HT1080 (cell line): ENCODE measurements around the gene F2R. TPM values are rescaled to one million over a fixed set of nuclear protein-coding genes. Genes with fewer than 3 reads are reported as not detected.
A peak's percentile ranks its signal among the peaks of the same experiment; 100 is the strongest.
"Not testable (repeated sequence)": the region's sequence is repeated elsewhere in the genome, so short reads cannot be mapped to it uniquely, and the experiment has no call there.

Experiments used
- DNase-seq: peaks from one replicate; pipeline ENCODE4 v3.0.0-alpha.2; 2015; ENCODE audit warnings: low read depth
- polyA plus RNA-seq, 2 experiments: library from polyadenylated mRNA; depleted of rRNA; stranded (reverse); fragments of >200 nt; gene quantifications; 2 replicates each; pipeline ENCODE4 v1.2.3, GENCODE V29; 2015
- total RNA-seq: library from RNA; depleted of rRNA; stranded (reverse); fragments of >200 nt; shearing (Covaris generic); gene quantifications from 2 replicates; pipeline ENCODE4 v1.2.3, GENCODE V29; 2014; rRNA removed

F2R gene
- total RNA-seq = 13.2 and 18.6 TPM in 2 replicates
- polyA plus RNA-seq (2015; cell fraction: cytosol; rRNA removed) = 18.7 and 26.2 TPM in 2 replicates
- polyA plus RNA-seq (2015; cell fraction: nucleus; rRNA removed) = 22.1 and 23.9 TPM in 2 replicates

DNA sequence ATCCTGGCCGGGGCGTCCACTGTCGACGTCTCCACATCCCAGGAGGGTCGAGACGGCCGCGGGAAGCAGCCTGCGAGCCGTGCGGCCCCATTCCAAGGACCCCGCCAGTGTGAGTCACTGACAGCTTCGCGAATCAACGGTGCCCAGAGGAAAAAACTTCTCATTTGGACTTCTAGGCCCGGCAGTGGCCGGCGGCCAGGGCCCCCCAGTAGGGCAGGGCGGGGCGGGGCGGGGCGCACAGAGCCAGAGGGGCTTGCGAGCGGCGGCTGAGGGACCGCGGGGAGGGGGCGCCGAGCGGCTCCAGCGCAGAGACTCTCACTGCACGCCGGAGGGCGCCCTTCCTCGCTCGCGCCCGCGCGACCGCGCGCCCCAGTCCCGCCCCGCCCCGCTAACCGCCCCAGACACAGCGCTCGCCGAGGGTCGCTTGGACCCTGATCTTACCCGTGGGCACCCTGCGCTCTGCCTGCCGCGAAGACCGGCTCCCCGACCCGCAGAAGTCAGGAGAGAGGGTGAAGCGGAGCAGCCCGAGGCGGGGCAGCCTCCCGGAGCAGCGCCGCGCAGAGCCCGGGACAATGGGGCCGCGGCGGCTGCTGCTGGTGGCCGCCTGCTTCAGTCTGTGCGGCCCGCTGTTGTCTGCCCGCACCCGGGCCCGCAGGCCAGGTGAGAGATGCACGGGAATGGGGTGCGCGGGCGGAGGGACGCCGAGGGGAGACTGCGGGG, at the start of gene F2R:
Gene F2R, plus strand, starts transcription at position 391 of the 720 bp plus-strand sequence. Its CDS starts 182 bp downstream, at position 573.
- peak; percentile 37 for DNase-seq

DNA sequence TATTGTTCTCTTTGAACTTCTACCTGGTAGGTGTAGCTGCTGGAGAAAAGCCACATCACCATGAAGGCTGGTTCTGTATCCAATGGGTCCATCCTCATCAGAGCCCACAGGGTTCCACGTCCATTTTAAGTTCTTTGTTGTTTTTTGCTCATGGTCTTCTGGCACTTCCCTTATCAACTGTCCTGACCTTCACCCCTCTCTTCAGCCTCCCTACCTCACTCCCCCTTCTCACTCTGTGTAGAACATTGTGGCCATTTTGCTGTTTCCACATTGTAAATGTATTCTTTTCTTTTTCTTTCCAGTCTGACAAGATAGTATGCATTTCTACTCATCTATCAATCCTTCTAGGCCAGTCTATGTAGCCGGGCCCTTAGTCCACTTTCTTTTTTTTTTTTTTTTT, 48.4 kb upstream of the F2R start:
- no peak for DNase-seq

DNA sequence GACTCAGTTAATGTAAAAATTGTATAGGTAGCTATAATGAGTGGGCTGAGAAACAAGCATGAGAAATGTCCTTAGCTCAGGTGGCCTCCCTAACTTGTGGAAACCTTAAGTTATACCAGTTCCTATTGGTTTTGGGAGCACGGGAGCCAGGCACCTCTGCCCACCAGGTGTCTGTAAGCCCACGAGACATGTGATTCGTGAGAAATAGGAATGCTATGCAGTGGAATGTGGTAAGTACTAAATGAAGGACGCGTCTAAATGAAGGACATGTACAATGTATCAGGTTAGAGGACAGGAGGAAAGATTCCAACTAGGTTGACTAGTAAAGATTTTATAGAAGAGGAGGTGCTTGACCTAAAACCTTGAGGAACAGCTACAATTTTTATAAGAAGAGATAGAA, 46.7 kb upstream of the F2R start:
- no peak for DNase-seq

DNA sequence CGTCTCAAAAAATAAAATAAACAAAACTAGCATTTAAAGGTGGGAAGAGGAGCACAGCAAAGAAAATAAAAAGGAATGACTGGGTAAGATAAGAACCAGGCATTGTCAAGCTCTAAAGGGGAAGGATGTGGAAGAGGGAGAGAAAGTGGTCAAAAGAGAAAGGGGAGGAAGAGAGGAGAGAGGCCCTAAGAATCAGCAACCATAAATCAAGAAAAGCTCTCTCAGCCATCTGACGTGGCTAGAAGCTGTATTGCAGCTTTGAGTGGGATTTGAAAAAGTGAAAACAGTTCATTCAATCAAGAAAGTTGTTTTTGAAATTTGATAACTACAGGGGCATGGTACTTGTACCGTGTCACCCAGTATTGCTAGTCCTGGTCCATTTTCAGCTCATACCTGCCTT, 45.4 kb upstream of the F2R start:
- no peak for DNase-seq

DNA sequence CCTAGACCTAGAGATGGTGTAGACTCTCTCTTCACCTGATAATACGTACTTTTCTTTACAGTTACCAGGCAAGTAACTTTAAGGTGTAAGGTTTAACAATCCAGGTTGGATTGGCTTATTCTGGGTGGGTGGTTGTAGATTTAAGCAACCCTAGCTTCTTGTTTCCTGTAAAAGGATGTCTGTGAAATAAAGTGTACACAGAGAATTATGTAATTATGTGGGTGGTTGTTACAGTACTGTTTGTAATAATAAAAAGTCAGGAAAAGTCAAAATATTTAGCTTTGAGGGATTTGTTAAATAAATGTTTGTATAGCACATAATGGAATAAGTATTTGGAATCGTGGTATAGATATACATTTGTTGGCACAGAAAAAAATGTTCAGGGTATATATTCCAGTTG, 43.7 kb upstream of the F2R start:
- no peak for DNase-seq

DNA sequence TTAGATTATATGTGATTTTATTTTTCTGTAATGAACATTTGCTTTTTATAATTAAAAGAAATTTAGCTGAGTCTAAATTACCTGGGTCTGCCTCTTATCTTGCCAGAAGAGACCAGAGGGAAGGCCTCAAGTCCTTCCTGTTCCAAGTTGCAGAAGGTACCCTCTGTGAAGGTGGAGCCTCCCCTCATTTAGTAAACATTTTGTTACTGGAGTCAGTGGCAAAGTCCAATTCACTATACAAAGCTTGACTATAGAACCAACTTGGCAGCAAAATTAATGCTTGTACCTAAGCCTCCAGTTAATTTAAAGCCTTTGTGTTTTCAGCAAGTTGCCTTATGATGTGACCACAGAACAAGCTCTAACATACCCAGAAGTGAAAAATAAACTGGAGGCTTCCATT, 42.8 kb upstream of the F2R start:
- no peak for DNase-seq

DNA sequence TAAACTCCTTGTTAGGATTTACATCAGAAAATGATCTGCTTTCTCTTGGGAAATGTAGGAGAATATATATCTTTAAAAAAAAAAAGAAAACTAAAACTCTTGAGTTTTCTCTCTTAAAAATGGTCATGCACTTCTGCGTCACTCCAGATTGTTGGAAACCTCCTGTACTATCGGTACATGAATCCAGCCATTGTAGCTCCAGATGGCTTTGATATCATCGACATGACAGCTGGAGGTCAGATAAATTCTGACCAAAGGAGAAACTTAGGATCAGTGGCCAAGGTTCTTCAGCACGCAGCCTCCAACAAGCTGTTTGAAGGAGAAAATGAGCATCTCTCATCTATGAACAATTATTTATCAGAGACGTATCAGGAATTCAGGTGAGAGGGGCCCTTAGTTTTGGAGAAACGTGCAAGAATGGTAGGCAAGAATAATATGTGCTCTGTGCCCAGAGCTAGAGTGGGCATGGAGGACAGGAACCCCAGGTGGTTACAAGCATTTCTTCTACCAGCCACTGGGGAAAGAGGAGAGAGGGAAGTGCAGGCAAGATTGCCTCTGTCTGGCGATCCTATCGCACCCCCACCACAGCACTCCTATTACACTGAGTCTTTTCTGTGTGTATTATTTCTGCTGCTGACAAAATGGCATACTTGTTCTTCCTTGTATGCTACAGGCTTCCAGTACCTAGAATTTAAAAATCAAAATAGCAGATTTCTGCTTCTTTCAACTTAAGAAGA, 41.4 kb upstream of the F2R start:
- no peak for DNase-seq

DNA sequence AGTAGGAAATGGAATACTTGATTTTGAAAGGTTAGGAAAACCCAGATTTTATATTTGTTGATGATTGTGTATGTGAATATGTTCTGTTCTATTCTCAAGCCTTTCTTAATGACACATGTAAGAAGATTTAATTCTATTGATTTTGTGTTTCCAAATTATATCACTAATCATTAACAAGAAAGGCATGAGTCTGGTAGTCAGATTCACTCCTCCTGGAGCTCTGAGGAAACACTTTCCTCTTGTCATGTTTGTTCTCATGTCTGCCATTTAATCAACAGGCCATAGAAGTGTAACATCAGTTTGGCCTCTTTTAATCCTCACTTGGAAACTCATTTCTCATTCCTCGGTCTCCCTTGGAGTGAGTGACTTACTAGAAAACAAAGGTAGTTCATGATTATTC, 40.6 kb upstream of the F2R start:
- no peak for DNase-seq

DNA sequence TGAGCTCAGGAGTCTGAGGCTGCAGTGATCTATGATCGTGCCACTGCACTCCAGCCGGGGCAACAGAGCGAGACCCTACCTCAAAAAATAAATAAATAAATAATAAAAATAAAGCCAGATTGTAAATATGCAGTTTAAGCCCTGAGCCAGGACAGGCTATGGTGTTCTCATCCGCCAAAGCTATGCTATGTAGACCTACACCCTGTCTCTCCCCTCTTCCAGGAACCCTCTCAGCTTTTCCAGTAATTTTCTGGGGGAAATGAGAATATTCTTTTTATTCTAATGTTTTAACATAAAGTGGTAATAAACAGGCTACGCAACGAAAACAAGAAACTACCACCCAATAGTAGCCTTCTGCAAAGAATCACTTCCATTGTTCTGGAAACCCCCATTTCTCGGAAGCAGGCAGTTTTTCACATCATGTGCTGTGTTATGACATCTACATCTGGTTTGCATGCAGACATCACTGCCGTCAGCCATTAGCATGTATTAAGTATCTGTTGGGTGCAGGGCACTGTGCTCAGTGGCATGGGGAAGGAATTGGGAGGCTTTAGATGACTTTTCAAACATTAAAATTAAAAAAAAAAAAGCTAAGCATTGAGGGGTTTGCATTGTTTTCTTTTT, 38.0 kb upstream of the F2R start:
- no peak for DNase-seq

DNA sequence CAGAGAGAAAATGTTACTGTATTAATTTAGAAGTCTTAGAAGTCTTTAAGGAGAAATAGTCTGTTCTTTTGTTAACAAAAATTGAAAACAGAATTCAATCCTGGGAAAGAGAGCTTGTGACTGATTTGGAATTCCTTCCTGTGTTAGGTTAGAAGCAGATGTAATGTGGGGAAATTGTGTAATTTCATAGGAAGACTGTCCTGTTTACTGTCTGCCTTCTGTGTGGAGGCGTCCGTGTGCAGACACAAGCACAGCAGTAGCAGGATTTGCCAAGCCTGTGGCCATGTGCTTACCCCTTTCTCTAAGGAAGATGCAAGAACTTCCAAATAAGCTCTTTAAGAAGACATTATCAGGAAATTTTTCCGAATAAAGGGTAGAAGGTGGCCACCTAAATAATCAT, 36.7 kb upstream of the F2R start:
- no peak for DNase-seq

DNA sequence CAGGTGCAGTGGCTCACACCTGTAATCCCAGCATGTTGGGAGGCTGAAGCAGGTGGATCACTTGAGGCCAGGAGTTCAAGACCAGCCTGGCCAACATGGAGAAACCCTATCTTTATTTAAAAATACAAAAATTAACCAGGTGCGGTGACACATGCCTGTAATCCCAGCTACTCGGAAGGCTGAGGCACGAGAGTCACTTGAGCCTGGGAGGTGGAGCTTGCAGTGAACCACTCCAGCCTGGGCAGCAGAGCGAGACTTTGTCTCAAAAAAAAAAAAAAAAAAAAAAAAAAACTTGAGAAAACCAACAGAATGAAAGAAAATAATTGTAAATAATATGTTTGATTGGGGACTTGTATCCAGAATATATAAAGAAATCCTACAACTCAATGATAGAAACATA, 35.1 kb upstream of the F2R start:
- DNase-seq = not testable (repeated sequence)

DNA sequence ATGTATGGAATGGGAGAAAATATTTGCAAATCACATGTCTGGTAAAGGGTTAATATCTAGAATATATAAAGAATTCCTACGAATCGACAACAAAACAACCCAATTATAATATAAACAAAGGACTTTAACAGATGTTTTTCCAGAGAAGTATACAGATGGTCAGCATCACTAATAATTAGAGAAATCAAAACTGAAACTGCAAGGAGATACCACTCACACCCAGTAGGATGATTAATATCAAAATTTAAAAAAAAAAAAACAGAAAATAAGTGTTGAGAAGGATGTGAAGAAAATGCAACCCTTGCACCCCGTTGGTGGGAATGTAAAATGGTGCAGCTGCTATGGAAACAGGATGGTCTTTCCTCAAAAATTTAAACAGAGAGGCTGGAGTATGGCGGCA, 34.6 kb upstream of the F2R start:
- DNase-seq = no peak

DNA sequence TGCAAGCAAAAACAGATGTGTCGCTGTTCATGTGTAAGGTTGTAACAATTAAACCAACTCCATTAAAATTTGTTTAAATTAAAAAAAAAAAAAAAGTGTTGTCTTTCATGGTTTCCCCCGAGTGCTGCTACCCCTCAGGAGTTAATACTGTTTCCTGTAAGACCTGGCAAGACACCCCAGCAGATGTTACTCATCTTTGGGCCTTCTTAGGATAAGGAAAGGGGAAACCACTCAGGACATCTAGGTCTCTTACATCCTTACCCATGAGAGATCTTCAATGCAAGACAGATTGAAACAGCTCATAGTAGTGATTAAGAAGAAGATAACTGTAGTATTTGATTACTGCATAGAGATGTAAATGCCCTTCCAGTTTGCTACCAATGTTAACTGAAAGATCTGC, 33.5 kb upstream of the F2R start:
- DNase-seq = no peak

DNA sequence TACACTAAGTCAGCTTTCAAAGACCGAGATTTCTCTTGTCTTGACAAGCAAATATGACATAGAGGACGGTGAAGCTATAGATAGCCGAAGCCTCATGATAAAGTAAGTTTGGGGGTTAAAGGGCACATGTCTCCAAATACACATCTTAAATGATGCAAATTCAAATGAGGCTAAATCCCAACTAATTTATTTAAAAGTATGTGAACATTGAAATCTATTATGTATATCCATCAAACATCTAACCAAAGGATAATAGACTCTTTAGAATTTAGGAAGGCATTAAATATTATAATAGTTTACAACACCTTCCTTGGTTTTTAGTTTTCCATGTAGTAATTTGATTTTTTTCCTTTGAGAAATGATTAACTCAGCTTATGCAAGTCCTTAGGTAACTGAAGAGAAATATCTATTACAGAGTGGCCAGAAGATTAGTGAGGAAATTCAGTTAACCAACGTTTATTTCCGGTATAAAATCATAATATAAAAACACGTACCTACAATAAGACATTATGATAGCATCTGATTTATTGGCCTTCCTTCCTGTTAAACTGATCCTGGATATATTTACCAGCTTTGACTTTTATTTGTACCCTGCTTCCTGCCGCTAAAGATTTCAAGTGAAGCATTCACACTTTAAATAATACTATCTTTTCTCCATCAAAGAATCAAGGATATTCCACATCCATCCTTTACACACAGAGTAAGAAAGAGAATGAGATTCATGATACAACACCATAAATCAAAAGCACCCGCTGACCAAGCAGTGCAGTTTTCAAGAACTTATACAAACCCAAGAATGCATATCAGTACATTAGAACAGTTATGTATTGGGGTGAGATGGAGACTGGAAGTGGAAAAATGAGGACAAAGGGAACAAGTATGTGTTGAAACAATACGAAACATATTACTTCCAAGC, 31.9 kb upstream of the F2R start:
- no peak for DNase-seq

DNA sequence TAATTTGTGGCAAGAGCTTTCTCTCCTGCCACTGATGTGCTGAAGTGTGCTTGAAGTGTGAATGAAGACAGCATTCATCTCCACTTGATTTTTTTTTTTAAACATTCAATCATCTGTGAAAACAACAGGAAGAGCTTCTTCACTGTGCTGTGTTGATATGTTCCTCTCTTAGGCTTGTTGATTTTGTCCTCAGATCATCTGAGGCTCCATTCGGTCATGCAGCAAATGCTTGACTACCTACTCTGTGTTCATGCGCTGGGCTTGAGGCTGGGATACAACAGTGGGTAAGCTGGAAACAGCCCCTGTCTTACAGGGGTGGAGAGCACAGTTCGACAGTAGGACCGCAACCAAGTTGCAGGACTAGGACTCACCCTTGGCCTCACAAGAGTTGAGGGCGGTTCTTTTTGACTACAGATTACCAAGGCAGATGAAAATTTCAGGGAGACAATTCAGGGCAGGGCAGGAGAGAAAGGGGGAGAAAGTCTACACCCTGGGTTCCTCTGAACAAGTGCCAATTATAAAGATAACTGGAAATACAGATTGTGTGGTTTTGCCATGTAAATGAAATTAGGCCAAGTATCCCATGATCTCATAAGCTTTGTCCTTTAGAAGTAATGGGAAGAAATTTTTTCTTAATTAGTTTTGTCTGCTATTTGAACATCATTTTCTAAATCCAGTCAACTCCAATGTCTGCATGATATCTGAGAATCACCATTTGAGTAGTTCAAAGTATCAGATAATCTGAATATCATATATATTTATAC, 31.0 kb upstream of the F2R start:
- no peak for DNase-seq

DNA sequence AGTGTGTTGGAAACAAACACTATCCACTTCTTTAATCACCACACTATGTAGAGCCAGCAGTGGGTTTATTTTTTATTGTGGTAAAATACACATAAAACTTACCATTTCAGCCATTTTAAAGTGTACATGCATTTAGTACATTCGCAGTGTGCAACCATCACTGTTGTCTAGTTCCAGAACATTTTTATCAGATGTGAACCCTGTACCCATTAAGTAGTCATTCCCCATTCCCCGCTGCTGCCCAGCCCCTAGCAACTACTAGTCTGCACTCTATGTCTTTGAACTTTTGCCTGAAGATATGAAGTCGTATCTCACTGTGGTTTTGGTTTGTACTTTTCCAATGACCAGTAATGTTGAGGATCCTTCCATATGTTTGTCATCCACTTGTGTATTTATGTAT, 30.2 kb upstream of the F2R start:
- DNase-seq = no peak

DNA sequence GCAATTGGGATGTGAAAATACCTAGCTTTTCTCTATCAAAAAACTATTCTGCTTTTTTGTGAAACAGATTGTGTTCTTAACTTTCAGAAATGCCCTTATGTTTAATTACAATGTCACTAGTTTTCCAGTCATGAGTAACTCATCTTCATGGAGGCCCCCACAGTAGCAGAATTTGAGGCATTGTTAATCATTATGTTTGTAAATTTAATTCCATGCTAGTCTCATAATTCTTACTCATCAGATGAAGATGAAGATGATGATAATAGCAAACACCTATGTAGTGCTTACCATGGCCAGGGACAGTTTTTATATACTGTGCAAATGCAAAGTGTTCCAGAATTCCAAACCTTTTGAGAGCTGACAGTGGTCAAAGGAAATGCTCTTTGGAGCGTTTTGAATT, 27.7 kb upstream of the F2R start:
- DNase-seq = no peak

DNA sequence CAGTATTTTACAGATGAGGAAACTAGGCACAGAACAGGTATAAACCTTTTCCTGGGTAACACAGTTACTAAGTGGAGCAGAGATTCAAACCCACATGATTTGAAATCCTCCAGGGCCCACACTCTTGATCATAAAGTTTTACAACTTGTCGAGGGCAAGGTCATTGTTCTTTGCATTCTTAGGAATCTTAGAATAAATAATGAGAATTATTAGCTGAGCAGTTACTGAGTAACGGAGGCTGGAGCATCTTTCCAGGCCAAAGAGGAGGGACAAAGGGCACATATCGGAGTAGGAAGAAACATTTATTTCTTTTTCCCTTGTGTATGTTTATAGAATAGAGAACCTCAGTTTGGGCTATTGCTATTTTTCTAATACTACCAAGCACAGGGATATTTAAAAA, 27.1 kb upstream of the F2R start:
- no peak for DNase-seq

DNA sequence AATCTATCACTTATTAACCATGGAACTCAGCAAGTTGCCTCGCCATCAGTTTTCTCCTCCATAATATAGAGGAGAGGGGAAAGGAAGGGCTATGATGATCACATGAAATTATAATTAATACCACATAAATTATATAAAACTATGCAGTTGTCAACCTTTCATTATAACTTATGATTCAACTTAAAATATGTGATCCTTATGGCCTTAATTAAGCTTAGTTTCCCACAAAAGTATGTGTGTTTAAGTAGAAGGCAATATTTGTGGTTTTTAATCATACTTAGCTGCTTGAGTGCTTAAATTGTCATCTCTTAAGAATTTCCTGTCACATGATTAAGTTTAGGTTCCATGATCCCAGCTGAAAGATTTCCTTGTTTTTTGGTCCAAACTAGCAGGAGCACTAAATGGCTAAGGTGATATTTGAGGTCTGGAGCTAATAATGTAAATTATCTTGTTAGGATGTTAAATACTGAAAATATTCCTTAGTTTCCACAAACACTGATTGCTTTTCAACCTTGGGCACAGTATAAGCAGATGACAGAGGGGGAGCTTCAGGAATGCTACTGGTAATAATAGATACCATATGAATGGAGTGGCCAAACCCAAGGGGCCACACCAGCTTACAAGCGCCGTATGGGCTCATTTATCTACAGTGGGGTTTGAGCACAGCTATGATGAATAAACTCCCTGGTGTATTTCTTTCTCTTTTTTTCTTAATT, 26.4 kb upstream of the F2R start:
- peak; percentile 93 for DNase-seq
